ENCODE data around the gene MCM6.

MCM6 gene

DNA sequence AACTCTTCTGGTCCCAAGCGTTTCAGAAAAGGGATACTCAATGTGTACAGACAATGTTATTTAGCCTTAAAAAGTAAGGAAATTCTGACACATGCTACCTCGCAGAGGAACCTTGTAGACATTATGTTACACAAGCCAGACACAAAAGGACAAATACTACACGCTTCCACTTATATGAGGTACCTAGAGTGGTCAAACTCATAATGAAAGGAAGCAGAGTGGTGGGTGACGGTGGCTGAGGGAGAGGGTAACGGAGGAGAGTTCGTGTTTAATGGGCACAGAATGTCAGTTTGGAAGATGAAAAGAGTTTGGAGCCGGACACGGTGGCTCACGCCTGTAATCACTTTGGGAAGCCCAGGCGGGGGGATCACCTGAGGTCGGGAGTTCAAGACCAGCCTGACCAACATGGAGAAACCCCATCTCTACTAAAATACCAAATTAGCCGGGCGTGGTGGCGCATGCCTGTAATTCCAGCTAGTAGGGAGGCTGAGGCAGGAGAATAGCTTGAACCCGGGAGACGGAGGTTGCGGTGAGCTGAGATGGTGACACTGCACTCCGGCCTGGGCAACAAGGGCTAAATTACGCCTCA lies 1.4 kb downstream of the MCM6 start:
- Histone ChIP-seq H3K4me1 (ENCODE audit: control insufficient read depth in 5 of 5, insufficient read depth in 5 of 5, low read length in 5 of 5) (peaks cover 0 to 18% (median 13%) of the 10 kb centered on the region in 5 donors), H3K4me3 (ENCODE audit: low read depth in 1 of 5, low read length in 5 of 5) (peak overlapping the region in 2 of 5 donors; percentile 71 to 81), H3K9ac (ENCODE audit: low read length in 5 of 5) (peak overlapping the region in 1 of 5 donors; percentile 82), H3K9me3 (ENCODE audit: control insufficient read depth in 5 of 5, low read length in 5 of 5) (no peaks in the 10 kb centered on the region), H3K27me3 (ENCODE audit: control insufficient read depth in 5 of 5, insufficient read depth in 4 of 5, low read length in 5 of 5) (no peaks in the 10 kb centered on the region), H3K27ac (ENCODE audit: low read depth, low read length) (no peak overlapping the region), H3K36me3 (ENCODE audit: control insufficient read depth in 5 of 5, insufficient read depth in 5 of 5, low read length in 5 of 5) (peaks cover 7 to 18% (median 9%) of the 10 kb centered on the region in 5 donors)

DNA sequence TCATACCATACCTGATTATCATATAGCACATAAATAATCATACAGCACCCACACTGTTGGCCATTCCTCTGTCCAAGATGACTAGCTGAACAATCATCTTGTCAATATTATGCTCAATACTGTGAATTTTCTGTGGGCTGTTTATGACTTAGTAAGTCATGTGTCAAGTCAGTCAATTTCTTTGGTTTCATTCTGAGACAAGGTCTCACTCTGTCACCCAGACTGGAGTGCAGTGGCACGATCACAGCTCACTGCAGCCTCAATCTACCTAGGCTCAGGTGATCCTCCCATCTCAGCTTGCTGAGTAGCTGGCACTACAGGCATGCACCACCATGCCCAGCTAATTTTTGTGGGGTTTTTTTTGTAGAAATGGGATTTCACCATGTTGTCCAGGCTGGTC lies 5.7 kb downstream of the MCM6 start:
- Histone ChIP-seq H3K27me3 (ENCODE audit: control insufficient read depth in 5 of 5, insufficient read depth in 4 of 5, low read length in 5 of 5) (no peaks in the 10 kb centered on the region), H3K4me1 (ENCODE audit: control insufficient read depth in 5 of 5, insufficient read depth in 5 of 5, low read length in 5 of 5) (peaks cover 0 to 10% (median 6%) of the 10 kb centered on the region in 5 donors), H3K9ac (ENCODE audit: low read length in 5 of 5) (no peak overlapping the region), H3K27ac (ENCODE audit: low read depth, low read length) (no peak overlapping the region), H3K36me3 (ENCODE audit: control insufficient read depth in 5 of 5, insufficient read depth in 5 of 5, low read length in 5 of 5) (peaks cover 24 to 44% (median 27%) of the 10 kb centered on the region in 5 donors), H3K4me3 (ENCODE audit: low read depth in 1 of 5, low read length in 5 of 5) (no peak overlapping the region), H3K9me3 (ENCODE audit: control insufficient read depth in 5 of 5, low read length in 5 of 5) (no peaks in the 10 kb centered on the region)

DNA sequence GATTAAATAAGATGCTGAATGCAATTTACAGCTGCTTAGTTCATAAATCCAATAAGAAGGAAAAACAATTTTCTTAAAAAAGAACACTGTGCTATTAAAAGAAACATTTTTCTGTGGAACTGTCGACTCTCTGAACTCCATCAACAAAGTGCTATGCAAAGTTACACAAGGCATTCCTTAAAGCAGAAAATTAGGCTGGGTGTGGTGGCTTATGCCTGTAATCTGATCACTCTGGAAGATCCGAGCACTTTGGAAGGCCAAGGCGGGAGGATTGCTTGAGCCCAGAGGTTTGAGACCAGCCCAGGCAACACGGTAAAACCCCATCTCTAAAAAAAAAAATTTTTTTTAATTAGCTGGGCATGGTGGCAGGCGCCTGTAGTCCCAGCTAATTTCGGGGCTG lies 13.0 kb downstream of the MCM6 start:
- Histone ChIP-seq H3K36me3 (ENCODE audit: control insufficient read depth in 5 of 5, insufficient read depth in 5 of 5, low read length in 5 of 5) (peaks cover 28 to 64% (median 44%) of the 10 kb centered on the region in 5 donors), H3K9me3 (ENCODE audit: control insufficient read depth in 5 of 5, low read length in 5 of 5) (no peaks in the 10 kb centered on the region), H3K9ac (ENCODE audit: low read length in 5 of 5) (no peak overlapping the region)

GRCh38 chr2:135862718-135863117 lies 13.5 kb downstream of the MCM6 start:
- H3K9me3 ChIP-seq (ENCODE audit: control insufficient read depth in 5 of 5, low read length in 5 of 5), result no peaks in the 10 kb centered on the region
- no peak overlapping the region for H3K27ac ChIP-seq (ENCODE audit: low read depth, low read length)
- no peaks in the 10 kb centered on the region for H3K27me3 ChIP-seq (ENCODE audit: control insufficient read depth in 5 of 5, insufficient read depth in 4 of 5, low read length in 5 of 5)
- no peaks in the 10 kb centered on the region for H3K4me1 ChIP-seq (ENCODE audit: control insufficient read depth in 5 of 5, insufficient read depth in 5 of 5, low read length in 5 of 5)
- no peak overlapping the region for H3K4me3 ChIP-seq (ENCODE audit: low read depth in 1 of 5, low read length in 5 of 5)
- peaks cover 27 to 64% (median 44%) of the 10 kb centered on the region in 5 donors for H3K36me3 ChIP-seq (ENCODE audit: control insufficient read depth in 5 of 5, insufficient read depth in 5 of 5, low read length in 5 of 5)
- no peak overlapping the region for H3K9ac ChIP-seq (ENCODE audit: low read length in 5 of 5)

More for the DNA sequence above, 13.0 kb downstream of the MCM6 start:
- no peak overlapping the region for H3K4me3 ChIP-seq (ENCODE audit: low read depth in 1 of 5, low read length in 5 of 5)
- no peaks in the 10 kb centered on the region for H3K27me3 ChIP-seq (ENCODE audit: control insufficient read depth in 5 of 5, insufficient read depth in 4 of 5, low read length in 5 of 5)
- no peak overlapping the region for H3K27ac ChIP-seq (ENCODE audit: low read depth, low read length)
- H3K4me1 ChIP-seq (ENCODE audit: control insufficient read depth in 5 of 5, insufficient read depth in 5 of 5, low read length in 5 of 5), result no peaks in the 10 kb centered on the region

DNA sequence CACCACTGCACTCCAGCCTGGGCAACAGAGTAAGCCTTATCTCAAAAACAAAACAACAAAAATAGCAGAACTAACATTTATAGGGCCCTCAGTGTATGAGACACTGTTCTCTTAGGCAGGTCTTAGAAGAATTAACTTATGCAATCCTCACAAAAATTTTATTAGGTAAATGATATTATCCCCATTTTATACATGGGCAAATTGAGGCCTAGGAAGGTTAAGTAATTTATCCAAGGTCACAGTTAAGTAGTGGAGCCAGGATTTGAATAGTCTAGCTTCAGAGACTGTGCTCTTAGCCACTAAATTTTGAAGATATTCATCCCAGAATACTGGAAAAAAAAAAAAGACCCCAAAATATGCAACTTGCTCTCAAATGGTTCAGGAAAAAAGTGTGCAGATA lies 22.8 kb downstream of the MCM6 start:
- Histone ChIP-seq H3K9me3 (ENCODE audit: control insufficient read depth in 5 of 5, low read length in 5 of 5) (no peaks in the 10 kb centered on the region), H3K36me3 (ENCODE audit: control insufficient read depth in 5 of 5, insufficient read depth in 5 of 5, low read length in 5 of 5) (peaks cover 25 to 48% (median 40%) of the 10 kb centered on the region in 5 donors), H3K4me1 (ENCODE audit: control insufficient read depth in 5 of 5, insufficient read depth in 5 of 5, low read length in 5 of 5) (no peaks in the 10 kb centered on the region), H3K27me3 (ENCODE audit: control insufficient read depth in 5 of 5, insufficient read depth in 4 of 5, low read length in 5 of 5) (no peaks in the 10 kb centered on the region), H3K4me3 (ENCODE audit: low read depth in 1 of 5, low read length in 5 of 5) (no peak overlapping the region), H3K27ac (ENCODE audit: low read depth, low read length) (no peak overlapping the region), H3K9ac (ENCODE audit: low read length in 5 of 5) (no peak overlapping the region)

DNA sequence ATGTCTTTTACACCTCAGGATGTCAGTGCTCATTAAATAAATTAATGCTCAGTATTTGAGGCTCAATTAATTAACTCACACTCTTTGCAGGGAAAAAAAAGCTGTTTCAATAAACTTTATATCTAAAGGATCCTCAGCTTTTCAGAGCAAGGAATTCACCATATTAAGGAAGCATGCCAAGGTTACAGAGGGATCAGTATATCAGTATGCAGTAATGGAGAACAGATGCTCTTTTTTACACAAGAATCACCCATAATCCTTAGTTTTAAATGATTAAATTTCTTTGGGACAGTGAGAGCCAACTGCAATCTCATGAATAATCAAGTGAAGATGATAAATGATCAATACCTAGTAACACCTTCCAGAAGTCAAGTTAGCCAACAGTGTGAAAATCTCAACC lies 24.4 kb downstream of the MCM6 start:
- Histone ChIP-seq H3K9ac (ENCODE audit: low read length in 5 of 5) (no peak overlapping the region), H3K36me3 (ENCODE audit: control insufficient read depth in 5 of 5, insufficient read depth in 5 of 5, low read length in 5 of 5) (peaks cover 19 to 38% (median 29%) of the 10 kb centered on the region in 5 donors), H3K4me3 (ENCODE audit: low read depth in 1 of 5, low read length in 5 of 5) (no peak overlapping the region), H3K27ac (ENCODE audit: low read depth, low read length) (no peak overlapping the region), H3K27me3 (ENCODE audit: control insufficient read depth in 5 of 5, insufficient read depth in 4 of 5, low read length in 5 of 5) (no peaks in the 10 kb centered on the region), H3K9me3 (ENCODE audit: control insufficient read depth in 5 of 5, low read length in 5 of 5) (no peaks in the 10 kb centered on the region), H3K4me1 (ENCODE audit: control insufficient read depth in 5 of 5, insufficient read depth in 5 of 5, low read length in 5 of 5) (no peaks in the 10 kb centered on the region)

GRCh38 chr2:135850892-135851668 lies 25.2 kb downstream of the MCM6 start:
- no peak overlapping the region for H3K27ac ChIP-seq (ENCODE audit: low read depth, low read length)
- H3K36me3 ChIP-seq (ENCODE audit: control insufficient read depth in 5 of 5, insufficient read depth in 5 of 5, low read length in 5 of 5), result peaks cover 20 to 33% (median 30%) of the 10 kb centered on the region in 5 donors
- H3K9ac ChIP-seq (ENCODE audit: low read length in 5 of 5), result no peak overlapping the region
- H3K27me3 ChIP-seq (ENCODE audit: control insufficient read depth in 5 of 5, insufficient read depth in 4 of 5, low read length in 5 of 5), result no peaks in the 10 kb centered on the region
- no peak overlapping the region for H3K4me3 ChIP-seq (ENCODE audit: low read depth in 1 of 5, low read length in 5 of 5)
- no peaks in the 10 kb centered on the region for H3K9me3 ChIP-seq (ENCODE audit: control insufficient read depth in 5 of 5, low read length in 5 of 5)
- no peaks in the 10 kb centered on the region for H3K4me1 ChIP-seq (ENCODE audit: control insufficient read depth in 5 of 5, insufficient read depth in 5 of 5, low read length in 5 of 5)

GRCh38 chr2:135849087-135849486 lies 27.2 kb downstream of the MCM6 start:
- Histone ChIP-seq H3K27ac (ENCODE audit: low read depth, low read length) (no peak overlapping the region), H3K36me3 (ENCODE audit: control insufficient read depth in 5 of 5, insufficient read depth in 5 of 5, low read length in 5 of 5) (peaks cover 20 to 38% (median 29%) of the 10 kb centered on the region in 5 donors), H3K27me3 (ENCODE audit: control insufficient read depth in 5 of 5, insufficient read depth in 4 of 5, low read length in 5 of 5) (no peaks in the 10 kb centered on the region), H3K4me1 (ENCODE audit: control insufficient read depth in 5 of 5, insufficient read depth in 5 of 5, low read length in 5 of 5) (no peaks in the 10 kb centered on the region), H3K9ac (ENCODE audit: low read length in 5 of 5) (no peak overlapping the region), H3K4me3 (ENCODE audit: low read depth in 1 of 5, low read length in 5 of 5) (no peak overlapping the region), H3K9me3 (ENCODE audit: control insufficient read depth in 5 of 5, low read length in 5 of 5) (no peaks in the 10 kb centered on the region)

DNA sequence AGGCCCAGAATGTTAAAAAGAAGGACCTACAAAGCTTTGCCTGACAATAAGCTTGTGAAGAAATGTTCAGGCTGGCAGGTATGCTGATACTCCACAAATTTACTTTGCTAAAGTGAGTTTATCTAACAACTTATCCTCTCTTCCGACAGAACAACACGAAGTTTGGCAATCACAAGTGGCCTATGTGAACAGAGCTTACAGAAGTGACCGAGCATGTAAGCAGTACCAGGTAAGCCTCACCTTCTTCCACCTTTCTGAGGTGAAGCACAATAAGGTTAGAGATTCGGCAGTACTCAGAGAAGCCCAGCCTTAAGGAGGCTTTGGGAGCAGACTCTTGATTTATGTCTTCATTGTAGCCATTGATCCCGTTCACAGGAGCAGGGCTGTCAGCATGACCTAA lies 30.2 kb downstream of the MCM6 start:
- no peak overlapping the region for H3K4me3 ChIP-seq (ENCODE audit: low read depth in 1 of 5, low read length in 5 of 5)
- H3K9ac ChIP-seq (ENCODE audit: low read length in 5 of 5), result no peak overlapping the region
- no peak overlapping the region for H3K27ac ChIP-seq (ENCODE audit: low read depth, low read length)
- H3K27me3 ChIP-seq (ENCODE audit: control insufficient read depth in 5 of 5, insufficient read depth in 4 of 5, low read length in 5 of 5), result no peaks in the 10 kb centered on the region
- H3K4me1 ChIP-seq (ENCODE audit: control insufficient read depth in 5 of 5, insufficient read depth in 5 of 5, low read length in 5 of 5), result peaks cover 0 to 4% (median under 1%) of the 10 kb centered on the region in 5 donors
- H3K9me3 ChIP-seq (ENCODE audit: control insufficient read depth in 5 of 5, low read length in 5 of 5), result no peaks in the 10 kb centered on the region
- peaks cover 19 to 42% (median 29%) of the 10 kb centered on the region in 5 donors for H3K36me3 ChIP-seq (ENCODE audit: control insufficient read depth in 5 of 5, insufficient read depth in 5 of 5, low read length in 5 of 5)

DNA sequence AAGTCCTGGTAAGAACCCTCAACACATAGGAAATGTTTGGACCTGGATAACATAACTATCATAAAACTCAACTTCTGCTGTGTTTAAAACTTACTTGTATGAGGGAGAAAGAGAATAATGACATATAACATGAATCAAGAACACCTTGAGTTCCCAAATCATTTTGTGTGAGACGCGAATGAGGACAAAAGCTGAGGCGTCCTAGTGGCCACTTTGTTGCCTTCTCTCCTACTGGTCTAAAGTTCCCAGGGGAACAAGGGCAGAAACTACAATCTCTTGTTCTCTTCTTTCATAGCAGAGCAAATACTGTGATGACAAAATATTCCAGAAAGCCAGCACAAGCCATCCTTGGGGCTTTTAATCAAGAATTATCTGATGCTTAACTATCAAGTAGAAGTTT lies 31.0 kb downstream of the MCM6 start:
- H3K27ac ChIP-seq (ENCODE audit: low read depth, low read length), result no peak overlapping the region
- H3K4me1 ChIP-seq (ENCODE audit: control insufficient read depth in 5 of 5, insufficient read depth in 5 of 5, low read length in 5 of 5), result peaks cover 0 to 11% (median 7%) of the 10 kb centered on the region in 5 donors
- no peak overlapping the region for H3K4me3 ChIP-seq (ENCODE audit: low read depth in 1 of 5, low read length in 5 of 5)
- H3K27me3 ChIP-seq (ENCODE audit: control insufficient read depth in 5 of 5, insufficient read depth in 4 of 5, low read length in 5 of 5), result no peaks in the 10 kb centered on the region
- H3K36me3 ChIP-seq (ENCODE audit: control insufficient read depth in 5 of 5, insufficient read depth in 5 of 5, low read length in 5 of 5), result peaks cover 15 to 39% (median 22%) of the 10 kb centered on the region in 5 donors
- H3K9ac ChIP-seq (ENCODE audit: low read length in 5 of 5), result no peak overlapping the region
- no peaks in the 10 kb centered on the region for H3K9me3 ChIP-seq (ENCODE audit: control insufficient read depth in 5 of 5, low read length in 5 of 5)

Data from subcutaneous abdominal adipose tissue (tissue), 5 donors.